GM10266 (cell line): ENCODE results near the gene USP38.
"Not testable (repeated sequence)": the region's sequence is repeated elsewhere in the genome, so short reads cannot be mapped to it uniquely, and the experiment has no call there.

Experiments
- DNase-seq: peaks from one replicate; pipeline ENCODE4 v3.0.0; 2012; ENCODE audit errors: extremely low spot score
- TF ChIP-seq, protein P1 (sequence below): IDR thresholded peaks from 2 replicates; pipeline ENCODE4 v1.5.1; 2012; ENCODE audit warnings: mild to moderate bottlenecking, low read depth; ENCODE audit not compliant: control insufficient read depth, insufficient read depth; ENCODE audit errors: missing control alignments

The USP38 gene

DNA sequence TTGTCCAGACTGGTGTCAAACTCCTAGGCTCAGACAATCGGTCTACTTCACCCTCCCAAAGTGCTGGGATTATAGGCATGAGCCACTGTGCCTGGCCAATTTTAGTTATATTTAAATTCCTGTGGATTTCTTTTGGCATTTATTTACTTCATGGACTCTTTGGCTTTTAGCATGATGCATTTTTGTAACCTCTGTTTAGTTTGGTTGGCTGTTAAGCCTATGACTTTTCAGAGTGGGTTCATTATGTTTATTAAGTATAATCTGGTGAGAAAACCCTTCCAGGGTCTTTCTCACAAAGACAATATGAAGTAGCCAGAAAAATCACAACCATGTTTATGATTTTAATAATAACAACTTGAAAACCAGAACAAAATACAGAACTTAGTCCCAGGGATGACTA lies 49.4 kb downstream of the USP38 start:
- no peak for DNase-seq

DNA sequence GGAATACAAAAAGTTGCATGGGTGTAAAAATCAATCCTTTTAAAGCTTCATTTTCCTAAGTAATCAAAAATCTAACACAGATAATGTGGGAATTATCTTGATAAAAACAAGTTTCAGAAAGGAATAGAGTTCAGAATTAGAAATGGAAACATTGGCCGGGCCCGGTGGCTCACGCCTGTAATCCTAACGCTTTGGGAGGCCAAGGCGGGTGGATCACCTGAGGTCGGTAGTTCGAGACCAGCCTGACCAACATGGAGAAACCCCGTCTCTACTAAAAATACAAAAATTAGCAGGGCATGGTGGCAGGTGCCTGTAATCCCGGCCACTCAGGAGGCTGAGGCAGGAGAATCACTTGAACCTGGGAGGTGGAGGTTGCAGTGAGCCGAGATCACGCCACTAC lies 52.5 kb downstream of the USP38 start:
- not testable (repeated sequence) for DNase-seq

More for the DNA sequence above, 49.4 kb downstream of the USP38 start:
- TF ChIP-seq, protein P1, sequence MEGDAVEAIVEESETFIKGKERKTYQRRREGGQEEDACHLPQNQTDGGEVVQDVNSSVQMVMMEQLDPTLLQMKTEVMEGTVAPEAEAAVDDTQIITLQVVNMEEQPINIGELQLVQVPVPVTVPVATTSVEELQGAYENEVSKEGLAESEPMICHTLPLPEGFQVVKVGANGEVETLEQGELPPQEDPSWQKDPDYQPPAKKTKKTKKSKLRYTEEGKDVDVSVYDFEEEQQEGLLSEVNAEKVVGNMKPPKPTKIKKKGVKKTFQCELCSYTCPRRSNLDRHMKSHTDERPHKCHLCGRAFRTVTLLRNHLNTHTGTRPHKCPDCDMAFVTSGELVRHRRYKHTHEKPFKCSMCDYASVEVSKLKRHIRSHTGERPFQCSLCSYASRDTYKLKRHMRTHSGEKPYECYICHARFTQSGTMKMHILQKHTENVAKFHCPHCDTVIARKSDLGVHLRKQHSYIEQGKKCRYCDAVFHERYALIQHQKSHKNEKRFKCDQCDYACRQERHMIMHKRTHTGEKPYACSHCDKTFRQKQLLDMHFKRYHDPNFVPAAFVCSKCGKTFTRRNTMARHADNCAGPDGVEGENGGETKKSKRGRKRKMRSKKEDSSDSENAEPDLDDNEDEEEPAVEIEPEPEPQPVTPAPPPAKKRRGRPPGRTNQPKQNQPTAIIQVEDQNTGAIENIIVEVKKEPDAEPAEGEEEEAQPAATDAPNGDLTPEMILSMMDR = no peak

DNA sequence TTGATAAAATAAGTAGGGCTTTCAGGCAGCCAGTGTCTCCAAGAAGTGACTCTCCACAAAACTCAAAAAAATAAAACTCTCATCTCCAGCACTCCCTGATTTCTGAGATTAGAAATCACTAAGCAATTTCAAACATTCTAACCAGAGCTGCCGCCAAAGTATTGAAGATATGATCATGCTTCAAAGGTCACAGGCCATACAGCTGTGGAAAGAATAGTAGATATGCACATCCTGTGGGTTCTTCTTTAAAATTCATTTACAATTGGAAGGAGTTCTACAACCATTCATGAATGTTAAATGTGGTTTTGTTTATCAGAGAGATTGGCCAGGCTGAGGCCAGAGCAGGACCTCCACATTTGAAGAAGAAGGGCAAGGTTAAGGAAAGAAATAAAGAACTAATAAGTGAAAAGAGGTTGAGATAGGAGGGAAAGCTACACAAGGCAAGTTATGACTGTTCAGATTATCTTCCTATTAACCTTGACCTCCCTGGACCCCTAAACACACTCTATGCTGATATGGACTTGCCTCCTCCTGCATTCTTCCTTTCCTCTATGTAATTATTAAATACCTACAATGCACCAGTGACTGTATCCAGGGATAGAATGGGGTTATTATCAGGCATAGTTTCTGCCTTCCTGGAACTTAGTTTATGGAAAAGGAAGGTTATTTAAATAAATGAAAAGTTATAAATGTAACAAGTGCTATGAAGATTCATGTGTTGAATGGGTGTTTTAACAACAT lies 56.4 kb downstream of the USP38 start:
- TF ChIP-seq, protein P1 = no peak
- no peak for DNase-seq

DNA sequence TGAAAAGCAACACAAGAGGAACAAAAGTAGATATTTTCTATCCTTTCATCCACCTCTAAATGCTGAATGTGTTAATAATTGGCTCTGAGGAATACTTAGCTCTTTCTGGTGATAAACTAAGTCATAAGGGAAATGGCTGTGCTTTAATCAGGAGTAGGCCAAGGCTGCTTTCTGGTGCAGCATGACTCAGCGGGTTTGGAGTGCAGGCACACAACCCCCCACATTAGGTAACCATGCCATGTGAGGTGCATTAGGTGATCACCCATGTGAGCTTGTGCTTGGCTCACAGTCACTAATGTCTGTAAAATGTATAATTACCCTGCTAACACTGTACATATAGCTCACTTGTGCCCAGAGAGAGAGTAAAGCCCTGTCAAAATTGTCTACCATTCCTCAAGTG lies 57.2 kb downstream of the USP38 start:
- TF ChIP-seq, protein P1 = no peak
- DNase-seq = no peak

DNA sequence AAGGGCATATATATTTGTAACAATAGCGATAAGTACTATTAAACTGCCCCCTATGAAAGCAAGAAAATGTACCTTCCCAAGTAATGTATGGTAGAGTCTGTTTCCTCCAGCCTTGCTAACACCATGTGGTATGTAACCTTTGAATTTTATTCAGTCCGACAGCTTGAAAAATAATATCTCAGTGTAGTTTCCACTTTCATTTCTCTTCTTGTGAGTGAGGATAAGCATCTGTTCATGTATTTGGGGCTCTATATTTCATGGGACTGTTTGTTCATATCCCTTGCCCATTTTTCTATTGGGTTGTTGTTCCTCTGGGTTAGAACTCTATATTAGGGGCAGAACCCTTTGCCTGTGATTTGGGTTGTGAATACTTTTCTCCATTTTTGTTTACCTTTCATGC lies 58.3 kb downstream of the USP38 start:
- DNase-seq = no peak
- TF ChIP-seq, protein P1 = no peak

DNA sequence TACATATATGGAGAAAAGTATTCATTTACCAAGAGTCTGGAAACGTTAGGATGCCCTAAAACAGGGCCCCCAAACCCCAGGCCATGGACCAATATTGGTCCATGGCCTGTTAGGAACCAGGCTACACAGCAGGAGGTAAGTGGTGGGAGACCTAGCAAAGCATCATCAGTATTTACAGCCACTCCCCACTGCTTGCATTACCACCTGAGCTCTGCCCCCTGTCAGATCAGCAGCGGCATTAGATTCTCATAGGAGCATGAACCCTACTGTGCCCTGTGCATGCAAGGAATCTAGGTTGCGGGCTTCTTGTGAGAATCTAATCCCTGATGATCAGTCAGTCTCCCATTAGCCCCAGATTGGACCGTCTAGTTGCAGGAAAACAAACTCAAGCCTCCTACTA lies 62.3 kb downstream of the USP38 start:
- TF ChIP-seq, protein P1 = no peak
- no peak for DNase-seq

DNA sequence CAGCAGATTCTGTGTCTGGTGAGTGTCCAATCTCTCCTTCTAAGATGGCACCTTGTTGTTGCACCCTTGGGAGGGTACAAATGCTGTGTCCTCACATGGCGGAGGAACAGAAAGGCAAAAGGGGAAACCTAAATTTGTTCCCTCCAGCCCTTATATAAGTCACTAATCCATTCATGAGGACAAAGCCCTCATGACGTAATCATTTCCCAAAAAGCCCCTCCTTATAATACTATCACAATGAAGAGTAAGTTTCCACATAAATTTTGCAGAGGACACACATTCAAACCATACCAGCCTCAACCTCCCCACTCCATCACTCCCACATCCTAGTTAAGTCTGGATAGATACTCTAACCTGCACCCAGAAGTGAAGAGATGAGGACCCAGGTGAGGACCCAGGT lies 63.1 kb downstream of the USP38 start:
- no peak for DNase-seq
- TF ChIP-seq, protein P1 = no peak

DNA sequence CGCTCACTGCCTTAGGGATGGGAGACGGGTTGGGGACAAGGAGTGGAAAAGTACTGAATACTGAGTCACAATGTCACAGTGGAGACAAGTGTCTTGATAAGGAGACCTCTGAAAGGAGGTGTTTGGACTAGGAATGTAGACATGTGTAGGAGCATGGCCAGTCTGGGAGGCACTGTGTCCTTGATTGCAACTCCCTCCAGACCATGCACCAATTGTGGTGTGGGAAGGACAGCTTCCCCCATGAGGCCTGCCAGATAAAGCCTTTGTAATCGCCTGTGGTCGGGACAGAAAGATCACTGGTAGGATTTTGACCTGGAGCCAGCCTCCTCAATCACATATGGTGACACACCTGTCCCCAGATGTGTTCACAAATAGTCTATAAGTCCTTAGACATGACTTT lies 64.1 kb downstream of the USP38 start:
- TF ChIP-seq, protein P1 = no peak

More for the DNA sequence above, 64.1 kb downstream of the USP38 start:
- no peak for DNase-seq
